Spleen (tissue), 11 donors: ENCODE results near the gene PMVK. TPM values are rescaled to one million over a fixed set of nuclear protein-coding genes. Genes with fewer than 3 reads are reported as not detected.
A peak's percentile ranks its signal among the peaks of the same experiment; 100 is the strongest.

Experiments used
- DNase-seq: peaks from one replicate; pipeline ENCODE4 v3.0.0-alpha.2; 2020
- H3K27ac ChIP-seq, 8 donors: fragments of 200-600 bp; sonication (generic) in 7 of 8; 1 replicate in 4 of 8; 2 replicates in 4 of 8; pipeline versions ENCODE4 v1.5.0 to v1.8.0; 2016 to 2021; ENCODE audit warnings: inconsistent platforms in 4 of 8, mild to moderate bottlenecking in 4 of 8, moderate library complexity in 1 of 8
- H3K27me3 ChIP-seq, 7 donors: fragments of 200-600 bp; sonication (generic) in 6 of 7; replicated peaks in 1 of 7; 1 replicate in 4 of 7; 2 replicates in 3 of 7; pipeline versions ENCODE4 v1.5.0 to v1.8.0; 2016 to 2021; ENCODE audit warnings: inconsistent platforms in 3 of 7, mild to moderate bottlenecking in 1 of 7
- H3K36me3 ChIP-seq, 6 donors: fragments of 200-600 bp; sonication (generic) in 5 of 6; 1 replicate in 4 of 6; 2 replicates in 2 of 6; pipeline versions ENCODE4 v1.5.0 to v1.8.0; 2016 to 2021; ENCODE audit warnings: inconsistent platforms in 2 of 6
- H3K4me1 ChIP-seq, 6 donors: fragments of 200-600 bp; sonication (generic) in 5 of 6; 1 replicate in 3 of 6; 2 replicates in 3 of 6; pipeline versions ENCODE4 v1.5.0 to v1.8.0; 2016 to 2021; ENCODE audit warnings: inconsistent platforms in 3 of 6
- H3K4me3 ChIP-seq, 8 donors: fragments of 200-600 bp; sonication (generic) in 7 of 8; 1 replicate in 4 of 8; 2 replicates in 4 of 8; pipeline versions ENCODE4 v1.5.0 to v1.8.0; 2016 to 2021; ENCODE audit warnings: inconsistent platforms in 4 of 8, mild to moderate bottlenecking in 4 of 8, moderate library complexity in 2 of 8
- H3K9me3 ChIP-seq, 8 donors: fragments of 200-600 bp; sonication (generic) in 7 of 8; 1 replicate in 4 of 8; 2 replicates in 4 of 8; pipeline versions ENCODE4 v1.5.0 to v1.8.0; 2016 to 2021; ENCODE audit warnings: inconsistent platforms in 4 of 8
- CTCF ChIP-seq, 11 experiments: fragments of 200-600 bp in 7 of 11; fragments of 450-650 bp in 4 of 11; sonication (generic) in 4 of 11; IDR thresholded peaks in 8 of 11; conservative IDR thresholded peaks in 3 of 11; 1 replicate in 7 of 11; 2 replicates in 4 of 11; pipeline versions ENCODE4 v1.4.0 to v1.8.0; 2016 to 2021; ENCODE audit warnings: antibody characterized with exemption in 11 of 11, inconsistent platforms in 4 of 11, mild to moderate bottlenecking in 1 of 11
- POLR2A ChIP-seq, 3 donors: fragments of 450-650 bp; IDR thresholded peaks; one replicate each; pipeline ENCODE4 v1.5.1; 2017; ENCODE audit warnings: antibody characterized with exemption in 3 of 3, mild to moderate bottlenecking in 1 of 3
- POLR2AphosphoS5 ChIP-seq, 3 donors: sonication (generic); formaldehyde crosslinking; IDR thresholded peaks; one replicate each; pipeline ENCODE4 v1.5.1; 2017; ENCODE audit warnings: antibody characterized with exemption in 3 of 3
- WGBS, 5 donors: extraction: QIAGEN DNeasy Blood & Tissue Kit in 3 of 5; methylation state at CpG; one replicate each; pipeline versions ENCODE4 v1.1.5 to v1.1.7; 2013 to 2018; 5-methylcytosine and 5-hydroxymethylcytosine counted together
- intact Hi-C: fragments of 100-400 bp; cut with DNase I; formaldehyde crosslinking; loops from one replicate; pipeline ENCODE4 v1.15.0; 2023; ENCODE audit warnings: low total_unique reads
- polyA plus RNA-seq, 3 donors: library from polyadenylated mRNA; stranded (reverse); fragments of 200-250 nt; gene quantifications; one replicate each; pipeline ENCODE4 v1.2.1, GENCODE V29; 2013
- total RNA-seq, 7 donors: library from RNA; depleted of rRNA in 3 of 7; stranded (reverse); fragments of >200 nt in 3 of 7; fragmentation: NEBNext Ultra II Directional in 4 of 7; extraction: Animal tissue kit (Norgen Biotek cat#: 25700) in 4 of 7; gene quantifications; one replicate each; pipeline versions ENCODE4 v1.1.0 to v1.2.1, GENCODE V29; 2016 to 2021
- donor health status: healthy with polysubstance abuse.
- donor health status: DM: no; HTN: no; CAD: no; lungs with moderate emphysema.
- donor health status: DM: no; HTN: no; CAD: no.
- donor health status: Bipolar disorder and iron deficiency.
- donor health status: healthy.
- donor health status: DM: no; HTN: no; CAD: no.
- donor health status: DM: yes; HTN: yes; CAD: no.

The PMVK gene
- total and polyA plus RNA-seq, 10 donors, result 12.4 to 68.8 (median 35.4) TPM

GRCh38 chr1:154969860-154970452 is 33.4 kb upstream of the PMVK start:
- TF ChIP-seq POLR2AphosphoS5 (IDR thresholded peaks at IDR 0.05), result no peak
- TF ChIP-seq POLR2A (IDR thresholded peaks at IDR 0.05), result no peak
- no peak for TF ChIP-seq CTCF (IDR thresholded peaks at IDR 0.05 in 8 of 11, conservative IDR thresholded peaks at IDR 0.05 in 3 of 11)
- H3K4me1 ChIP-seq, result peaks cover 32 to 88% (median 75%) of the 10 kb centered on the region in 6 donors
- H3K9me3 ChIP-seq, result no peaks in the 10 kb centered on the region
- peak overlapping the region; percentile 88 to 100 (median 98) for H3K27ac ChIP-seq
- H3K36me3 ChIP-seq, result peaks cover 3 to 58% (median 38%) of the 10 kb centered on the region in 6 donors
- peak; percentile 76 for DNase-seq
- peak overlapping the region; percentile 12 to 81 (median 32) for H3K4me3 ChIP-seq
- intact Hi-C loops, result no loop called here
- no peaks in the 10 kb centered on the region for H3K27me3 ChIP-seq
- WGBS, 5 donors, result 39 to 52% (median 45%) methylated on average over 16 to 22 of the region's 22 CpGs

- WGBS, 5 donors, result 62 to 76% (median 68%) methylated on average over 5 of the region's 5 CpGs
- H3K4me3 ChIP-seq, result peak overlapping the region in 6 of 8 donors; percentile 12 to 81 (median 36)
- peak overlapping the region in 7 of 8 donors; percentile 92 to 100 (median 99) for H3K27ac ChIP-seq
- peaks cover 32 to 95% (median 78%) of the 10 kb centered on the region in 6 donors for H3K4me1 ChIP-seq
- intact Hi-C loops, result no loop called here
- DNase-seq, result peak; percentile 59
- H3K27me3 ChIP-seq, result no peaks in the 10 kb centered on the region
- no peaks in the 10 kb centered on the region for H3K9me3 ChIP-seq
- H3K36me3 ChIP-seq, result peaks cover 3 to 65% (median 46%) of the 10 kb centered on the region in 6 donors
- no peak for TF ChIP-seq CTCF (IDR thresholded peaks at IDR 0.05 in 8 of 11, conservative IDR thresholded peaks at IDR 0.05 in 3 of 11)
These were observed 32.7 kb upstream of the PMVK start for GRCh38 chr1:154969246-154969645.

- no peaks in the 10 kb centered on the region for H3K9me3 ChIP-seq
- H3K27ac ChIP-seq, result peak overlapping the region in 7 of 8 donors; percentile 92 to 100 (median 99)
- no peaks in the 10 kb centered on the region for H3K27me3 ChIP-seq
- H3K4me3 ChIP-seq, result peak overlapping the region in 1 of 8 donors; percentile 81
- WGBS, 5 donors, result 78 to 93% (median 92%) methylated on average over 3 of the region's 3 CpGs
- peaks cover 3 to 70% (median 50%) of the 10 kb centered on the region in 6 donors for H3K36me3 ChIP-seq
- no peak for DNase-seq
- TF ChIP-seq POLR2AphosphoS5 (IDR thresholded peaks at IDR 0.05), result peak in 1 of 3 donors; percentile 29
- TF ChIP-seq POLR2A (IDR thresholded peaks at IDR 0.05), result no peak
- H3K4me1 ChIP-seq, result peaks cover 32 to 100% (median 79%) of the 10 kb centered on the region in 6 donors
- intact Hi-C loops, result no loop called here
These were observed 32.2 kb upstream of the PMVK start for GRCh38 chr1:154968731-154969130.

- Histone ChIP-seq H3K27ac (peak overlapping the region in 7 of 8 donors; percentile 4 to 100 (median 96)), H3K4me3 (no peak overlapping the region), H3K9me3 (no peaks in the 10 kb centered on the region), H3K36me3 (peaks cover 3 to 82% (median 60%) of the 10 kb centered on the region in 6 donors), H3K4me1 (peaks cover 33 to 100% (median 81%) of the 10 kb centered on the region in 6 donors), H3K27me3 (no peaks in the 10 kb centered on the region)
- WGBS, 5 donors, result 64 to 86% (median 81%) methylated on average over 5 of the region's 5 CpGs
- no peak for TF ChIP-seq CTCF (IDR thresholded peaks at IDR 0.05 in 8 of 11, conservative IDR thresholded peaks at IDR 0.05 in 3 of 11)
- no peak for TF ChIP-seq POLR2AphosphoS5 (IDR thresholded peaks at IDR 0.05)
- TF ChIP-seq POLR2A (IDR thresholded peaks at IDR 0.05), result no peak
- DNase-seq, result no peak
- intact Hi-C loops, result no loop called here
These were observed 30.9 kb upstream of the PMVK start for GRCh38 chr1:154967331-154967950.
